ENCODE measurements around the gene SRD5A3.
A peak's percentile ranks its signal among the peaks of the same experiment; 100 is the strongest.

Gene SRD5A3

DNA sequence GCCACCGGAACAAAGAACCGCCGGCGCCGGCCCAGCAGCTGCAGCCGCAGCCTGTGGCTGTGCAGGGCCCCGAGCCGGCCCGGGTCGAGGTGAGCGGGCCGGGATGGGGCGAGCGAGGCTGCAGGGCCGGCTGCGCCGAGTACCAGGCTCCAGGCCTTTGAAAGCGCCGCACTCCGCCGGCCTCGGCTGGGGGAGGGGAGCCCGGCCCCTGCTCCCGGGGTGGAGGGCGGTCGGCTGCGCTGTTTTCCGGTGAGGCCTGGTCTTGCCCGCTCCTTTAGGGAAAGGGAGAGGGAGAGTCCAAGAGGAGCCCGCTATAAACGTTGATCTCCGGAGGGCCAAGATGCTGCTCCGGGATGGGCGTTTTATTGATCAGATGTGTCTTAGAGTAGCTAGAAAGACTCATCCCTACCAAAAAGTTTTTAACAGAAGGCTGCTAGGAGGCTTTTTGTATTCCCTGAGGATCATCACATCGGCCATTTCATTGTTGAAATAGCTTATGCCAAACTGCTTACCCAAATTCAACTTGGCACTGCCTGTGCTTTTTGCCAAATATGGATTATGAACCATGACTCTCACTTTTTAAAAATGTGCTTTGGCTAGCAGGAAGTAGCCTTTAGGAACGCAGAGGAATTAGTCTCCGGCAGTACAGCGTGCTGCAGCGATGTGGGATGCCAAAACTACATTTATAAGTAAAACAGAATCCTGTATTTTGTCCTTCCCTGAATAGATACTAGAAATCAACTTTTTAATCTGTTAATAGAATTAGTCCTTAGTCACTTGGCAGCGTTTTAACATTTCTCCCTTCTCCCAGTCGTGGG lies 50.5 kb downstream of the SRD5A3 start:
- H3K4me3 ChIP-seq (ENCODE audit: low read length) = peak overlapping the region; percentile 82
- DNase-seq (ENCODE audit: low read depth) = peak; percentile 54
- no peak for TF ChIP-seq CTCF (IDR thresholded peaks at IDR 0.05; ENCODE audit: insufficient read depth, low read depth, low read length, missing control alignments)

DNA sequence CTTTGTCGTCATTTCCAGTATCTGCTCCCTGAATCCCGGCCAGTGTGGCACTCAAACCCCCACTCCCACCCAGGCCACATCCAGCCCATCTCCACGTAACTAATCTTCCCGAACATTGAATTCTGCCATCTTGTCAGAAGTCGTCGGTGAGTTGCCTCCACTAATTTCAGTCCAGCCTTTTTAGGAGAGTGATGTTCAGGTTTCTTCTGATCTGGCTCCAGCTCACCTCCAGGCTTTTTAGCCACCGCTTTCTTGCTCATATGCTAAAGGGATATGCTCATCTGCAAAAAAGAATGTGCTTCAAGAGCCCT lies 51.0 kb downstream of the SRD5A3 start:
- TF ChIP-seq CTCF (IDR thresholded peaks at IDR 0.05; ENCODE audit: insufficient read depth, low read depth, low read length, missing control alignments) = no peak
- peak; percentile 21 for DNase-seq (ENCODE audit: low read depth)
- peak overlapping the region; percentile 82 for H3K4me3 ChIP-seq (ENCODE audit: low read length)

DNA sequence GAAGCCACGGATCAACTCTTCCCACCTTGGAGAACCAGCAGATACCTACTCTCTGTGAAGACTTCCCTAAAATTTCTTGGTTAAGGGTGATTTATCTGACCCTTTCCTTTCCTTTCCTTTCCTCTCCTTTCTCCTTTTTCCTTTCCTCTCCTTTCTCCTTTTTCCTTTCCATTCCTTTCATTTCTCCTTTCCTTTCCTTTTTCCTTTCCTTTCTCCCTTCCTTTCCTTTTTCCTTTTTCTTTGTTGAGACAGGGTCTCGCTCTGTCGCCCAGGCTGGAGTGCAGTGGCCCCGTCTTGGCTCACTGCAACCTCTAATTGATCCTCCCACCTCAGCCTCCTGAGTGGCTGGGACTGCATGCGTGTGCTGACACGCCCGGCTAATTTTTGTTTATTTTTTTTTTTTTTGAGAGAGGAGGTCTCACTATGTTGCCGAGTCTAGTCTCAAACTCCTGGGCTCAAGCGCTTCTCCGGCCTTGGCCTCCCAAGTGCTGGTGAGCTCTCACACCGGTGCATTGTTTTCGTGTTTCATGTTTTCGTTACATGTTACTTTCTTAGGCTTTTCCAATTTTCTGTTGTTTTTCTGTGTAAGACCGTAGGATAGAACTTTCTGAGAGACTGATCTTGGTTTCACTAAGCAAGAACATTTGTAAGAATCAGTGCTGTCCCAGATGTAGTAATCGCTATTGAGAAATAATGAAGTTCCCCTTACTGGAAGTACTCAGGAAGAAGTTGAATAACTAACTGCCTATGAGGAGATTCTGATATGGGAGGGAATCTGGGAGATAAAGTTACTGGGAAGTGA lies 51.7 kb downstream of the SRD5A3 start:
- H3K4me3 ChIP-seq (ENCODE audit: low read length) = peak overlapping the region; percentile 82
- no peak for TF ChIP-seq CTCF (IDR thresholded peaks at IDR 0.05; ENCODE audit: insufficient read depth, low read depth, low read length, missing control alignments)
- DNase-seq (ENCODE audit: low read depth) = peak; percentile 85

DNA sequence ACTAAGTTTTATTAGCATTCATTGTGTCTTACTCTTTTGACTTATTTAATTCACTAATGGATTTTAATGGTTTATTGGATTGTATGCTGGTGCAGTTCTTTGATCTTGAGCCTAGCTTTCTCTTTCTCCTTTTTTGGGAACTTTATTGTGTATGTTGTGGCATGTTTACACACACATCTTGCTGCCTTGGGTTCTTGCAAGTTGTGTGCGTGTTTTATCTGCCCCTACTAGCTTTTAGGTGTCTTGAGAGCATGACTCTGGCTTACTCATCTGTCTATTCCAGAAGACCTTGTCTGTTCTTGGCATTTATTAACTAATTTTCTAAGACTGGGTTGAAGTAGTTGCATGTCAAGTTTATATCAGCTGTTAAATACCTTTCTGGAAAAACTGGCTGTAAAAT lies 52.4 kb downstream of the SRD5A3 start:
- peak overlapping the region; percentile 82 for H3K4me3 ChIP-seq (ENCODE audit: low read length)
- peak; percentile 85 for DNase-seq (ENCODE audit: low read depth)
- TF ChIP-seq CTCF (IDR thresholded peaks at IDR 0.05; ENCODE audit: insufficient read depth, low read depth, low read length, missing control alignments) = no peak

DNA sequence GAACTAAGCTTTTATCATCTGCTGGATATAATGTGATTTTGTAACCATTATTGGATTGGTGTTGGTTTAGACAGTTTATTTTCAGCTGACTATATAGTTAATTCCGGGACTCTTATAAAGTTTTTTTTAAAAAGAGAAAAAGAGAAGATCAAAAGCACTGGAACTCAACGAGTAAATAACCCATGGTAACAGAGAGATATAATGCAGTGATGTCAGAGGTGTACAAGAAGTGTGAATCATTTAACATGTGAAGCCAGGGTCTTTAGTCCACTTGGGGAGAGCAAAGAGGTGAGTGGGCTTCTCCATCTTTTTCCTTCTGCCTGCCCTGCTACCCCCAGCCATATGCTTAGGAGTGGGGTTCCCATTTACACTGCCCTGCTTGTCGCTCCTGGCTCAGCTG lies 52.9 kb downstream of the SRD5A3 start:
- DNase-seq (ENCODE audit: low read depth) = peak; percentile 11
- H3K4me3 ChIP-seq (ENCODE audit: low read length) = peak overlapping the region; percentile 82
- no peak for TF ChIP-seq CTCF (IDR thresholded peaks at IDR 0.05; ENCODE audit: insufficient read depth, low read depth, low read length, missing control alignments)

GRCh38 chr4:55399581-55399980 lies 53.5 kb downstream of the SRD5A3 start:
- peak overlapping the region; percentile 82 for H3K4me3 ChIP-seq (ENCODE audit: low read length)
- TF ChIP-seq CTCF (IDR thresholded peaks at IDR 0.05; ENCODE audit: insufficient read depth, low read depth, low read length, missing control alignments) = no peak

More at GRCh38 chr4:55399581-55399980, 53.5 kb downstream of the SRD5A3 start:
- DNase-seq (ENCODE audit: low read depth) = no peak

All from epithelial cell of esophagus (primary cell).